ENCODE measurements around the gene USP40. TPM values are rescaled to one million over a fixed set of nuclear protein-coding genes. Genes with fewer than 3 reads are reported as not detected.

Gene USP40
- total and polyA plus RNA-seq, 9 of the 15 experiments (the other 6 are each of a cell fraction or from before 2014, with no cell fraction given) = 5.5 to 15.0 (median 9.3) TPM

DNA sequence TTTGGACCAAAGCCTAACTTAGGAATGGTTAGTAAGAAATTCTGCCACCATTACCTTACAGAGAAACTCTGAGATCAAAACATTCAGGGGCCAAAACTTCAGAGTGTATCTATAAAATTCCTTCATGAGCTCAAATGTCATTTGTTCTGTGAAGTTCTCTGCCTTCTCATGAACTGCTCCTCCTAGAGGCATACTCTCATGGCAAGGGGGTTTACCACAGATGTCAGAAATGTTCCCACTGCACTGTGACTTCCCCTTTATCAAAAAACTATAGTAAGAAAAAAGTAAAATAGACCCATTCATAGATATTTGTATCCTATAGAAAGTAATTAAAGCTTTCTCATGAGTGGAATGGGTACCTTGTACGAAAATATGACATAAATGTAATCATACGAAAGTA, 68.5 kb downstream of the USP40 start (continued):
- TF ChIP-seq TFAM (CRISPR knock-in tag; conservative IDR thresholded peaks at IDR 0.05) (no peak), ZNF764 (CRISPR knock-in tag; IDR thresholded peaks at IDR 0.05; ENCODE audit: low read depth) (no peak), SRSF9 (IDR thresholded peaks at IDR 0.05; ENCODE audit: borderline replicate concordance, low read depth, low read length) (no peak), ZNF699 (CRISPR knock-in tag; IDR thresholded peaks at IDR 0.05; ENCODE audit: insufficient replicate concordance) (no peak)

DNA sequence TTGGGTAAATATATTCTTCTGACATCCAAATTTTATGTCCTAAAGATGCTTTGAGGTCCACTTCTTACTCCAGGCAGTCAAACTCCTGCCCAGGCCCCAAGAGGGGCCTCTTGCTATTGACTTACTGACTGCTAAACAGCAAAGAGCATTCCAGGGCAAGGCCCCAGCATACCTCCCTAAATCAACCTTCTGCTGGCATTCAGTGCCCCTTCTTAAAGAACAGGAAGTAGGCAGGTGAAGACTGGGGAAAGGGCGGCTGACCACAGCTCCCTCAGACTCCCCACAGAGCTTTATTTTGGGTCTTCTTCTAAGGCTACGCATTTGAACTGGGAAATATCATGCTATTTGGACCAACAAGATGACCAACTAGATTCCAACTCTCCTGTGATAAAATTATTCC, 68.9 kb downstream of the USP40 start:
- no TSS peak for BruUV-seq (replicated peaks)
- POLR2A ChIA-PET = interaction anchor here (0.5 kb wide), 1 partner anchor 360 kb away, joined by 3 read pairs; no protein-coding TSS in a partner anchor
- TF ChIP-seq NR2C2 (CRISPR knock-in tag; IDR thresholded peaks at IDR 0.05) (no peak), NR2C2 (tag; IDR thresholded peaks at IDR 0.05) (no peak), CBX5 (IDR thresholded peaks at IDR 0.05; ENCODE audit: borderline replicate concordance, low read depth) (no peak), GABPA (tag; conservative IDR thresholded peaks at IDR 0.05; ENCODE audit: low read depth) (no peak), HCFC1 (IDR thresholded peaks at IDR 0.05; ENCODE audit: low read depth, low read length) (no peak), ZNF830 (CRISPR knock-in tag; IDR thresholded peaks at IDR 0.05) (no peak), CTBP1 (IDR thresholded peaks at IDR 0.05; ENCODE audit: borderline replicate concordance) (no peak), ZNF146 (CRISPR knock-in tag; IDR thresholded peaks at IDR 0.05; ENCODE audit: unreplicated experiment) (no peak), ELF2 (CRISPR knock-in tag; IDR thresholded peaks at IDR 0.05) (no peak), C11orf30 (IDR thresholded peaks at IDR 0.05; ENCODE audit: low read depth) (no peak), POLR2A (conservative IDR thresholded peaks at IDR 0.05) (no peak), ZNF263 (CRISPR knock-in tag; IDR thresholded peaks at IDR 0.05; ENCODE audit: borderline replicate concordance) (no peak), RCOR1 (IDR thresholded peaks at IDR 0.05; ENCODE audit: borderline replicate concordance in 1 of 2, low read depth in 2 of 2, low read length in 2 of 2) (no peak)
- TF ChIP-seq, protein P1, sequence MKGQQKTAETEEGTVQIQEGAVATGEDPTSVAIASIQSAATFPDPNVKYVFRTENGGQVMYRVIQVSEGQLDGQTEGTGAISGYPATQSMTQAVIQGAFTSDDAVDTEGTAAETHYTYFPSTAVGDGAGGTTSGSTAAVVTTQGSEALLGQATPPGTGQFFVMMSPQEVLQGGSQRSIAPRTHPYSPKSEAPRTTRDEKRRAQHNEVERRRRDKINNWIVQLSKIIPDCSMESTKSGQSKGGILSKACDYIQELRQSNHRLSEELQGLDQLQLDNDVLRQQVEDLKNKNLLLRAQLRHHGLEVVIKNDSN (CRISPR knock-in tag; IDR thresholded peaks at IDR 0.05) = no peak
- TF ChIP-seq, protein P2, sequence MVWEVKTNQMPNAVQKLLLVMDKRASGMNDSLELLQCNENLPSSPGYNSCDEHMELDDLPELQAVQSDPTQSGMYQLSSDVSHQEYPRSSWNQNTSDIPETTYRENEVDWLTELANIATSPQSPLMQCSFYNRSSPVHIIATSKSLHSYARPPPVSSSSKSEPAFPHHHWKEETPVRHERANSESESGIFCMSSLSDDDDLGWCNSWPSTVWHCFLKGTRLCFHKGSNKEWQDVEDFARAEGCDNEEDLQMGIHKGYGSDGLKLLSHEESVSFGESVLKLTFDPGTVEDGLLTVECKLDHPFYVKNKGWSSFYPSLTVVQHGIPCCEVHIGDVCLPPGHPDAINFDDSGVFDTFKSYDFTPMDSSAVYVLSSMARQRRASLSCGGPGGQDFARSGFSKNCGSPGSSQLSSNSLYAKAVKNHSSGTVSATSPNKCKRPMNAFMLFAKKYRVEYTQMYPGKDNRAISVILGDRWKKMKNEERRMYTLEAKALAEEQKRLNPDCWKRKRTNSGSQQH (CRISPR knock-in tag; IDR thresholded peaks at IDR 0.05) = no peak
- TF ChIP-seq, protein P3, sequence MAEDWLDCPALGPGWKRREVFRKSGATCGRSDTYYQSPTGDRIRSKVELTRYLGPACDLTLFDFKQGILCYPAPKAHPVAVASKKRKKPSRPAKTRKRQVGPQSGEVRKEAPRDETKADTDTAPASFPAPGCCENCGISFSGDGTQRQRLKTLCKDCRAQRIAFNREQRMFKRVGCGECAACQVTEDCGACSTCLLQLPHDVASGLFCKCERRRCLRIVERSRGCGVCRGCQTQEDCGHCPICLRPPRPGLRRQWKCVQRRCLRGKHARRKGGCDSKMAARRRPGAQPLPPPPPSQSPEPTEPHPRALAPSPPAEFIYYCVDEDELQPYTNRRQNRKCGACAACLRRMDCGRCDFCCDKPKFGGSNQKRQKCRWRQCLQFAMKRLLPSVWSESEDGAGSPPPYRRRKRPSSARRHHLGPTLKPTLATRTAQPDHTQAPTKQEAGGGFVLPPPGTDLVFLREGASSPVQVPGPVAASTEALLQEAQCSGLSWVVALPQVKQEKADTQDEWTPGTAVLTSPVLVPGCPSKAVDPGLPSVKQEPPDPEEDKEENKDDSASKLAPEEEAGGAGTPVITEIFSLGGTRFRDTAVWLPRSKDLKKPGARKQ (CRISPR knock-in tag; IDR thresholded peaks at IDR 0.05) = no peak

More for the DNA sequence above, 68.9 kb downstream of the USP40 start:
- CTCF ChIA-PET (ENCODE audit: low intra/inter-chr PET ratio) = no interaction called here
- no peak for ATAC-seq
- H3K9me1 ChIP-seq (ENCODE audit: control insufficient read depth, insufficient read depth, low read length) = no peaks in the 10 kb centered on the region
- H4K20me1 ChIP-seq (replicated peaks; ENCODE audit: control insufficient read depth, insufficient read depth, low read length) = no peaks in the 10 kb centered on the region
- in situ Hi-C loops (cut with MboI) (no loop called here), intact Hi-C loops (cut with micrococcal nuclease) (no loop called here)
- no peaks in the 10 kb centered on the region for H3K36me3 ChIP-seq (ENCODE audit: control insufficient read depth, insufficient read depth, low read length)
- no peaks in the 10 kb centered on the region for H3K79me2 ChIP-seq (ENCODE audit: control insufficient read depth, insufficient read depth, low read length)
- H3K4me2 ChIP-seq (ENCODE audit: insufficient read depth, low read length) = no peak overlapping the region
- no peak for FAIRE-seq
- no peak overlapping the region for H3K27ac ChIP-seq (ENCODE audit: extremely low read depth, low read depth, low read length)
- no peaks in the 10 kb centered on the region for H3K27me3 ChIP-seq (ENCODE audit: control insufficient read depth in 2 of 2, insufficient read depth in 2 of 2, low read length in 2 of 2)
- H3K4me3 ChIP-seq = no peak overlapping the region
- no peak for DNase-seq (ENCODE audit: extremely low read depth in 1 of 4, low spot score in 3 of 4)
- H3K9ac ChIP-seq (ENCODE audit: insufficient read depth in 1 of 2, low read depth in 2 of 2, low read length in 2 of 2) = no peak overlapping the region
- H2AFZ ChIP-seq (ENCODE audit: low read depth, low read length) = no peak overlapping the region
- H3K9me3 ChIP-seq (replicated peaks; ENCODE audit: control insufficient read depth, insufficient read depth, low read depth, low read length) = no peaks in the 10 kb centered on the region
- no peaks in the 10 kb centered on the region for H3K4me1 ChIP-seq (replicated peaks in 1 of 2; ENCODE audit: control insufficient read depth in 2 of 2, insufficient read depth in 2 of 2, low read length in 2 of 2)
- WGBS (ENCODE audit: insufficient coverage, low coverage, missing lambda C conversion rate) = 88% methylated on average over 1 of the region's 2 CpGs
